RWPE1 (cell line): ENCODE data around the gene NXPE2.

Source experiments
- CTCF ChIA-PET: fragments of 350-600 bp; sonication (Branson Sonifier 250); formaldehyde crosslinking; extraction: SDS; loops from one replicate; lab custom pipeline; 2021; lab: Yijun Ruan, JAX
- POLR2A ChIA-PET: fragments of 400-600 bp; formaldehyde crosslinking; extraction: SDS; loops from one replicate; lab custom pipeline; 2020; ENCODE audit warnings: antibody characterized with exemption; ENCODE audit not compliant: low non-redundant PET; lab: Yijun Ruan, JAX
- DNase-seq: peaks from one replicate; pipeline ENCODE4 v3.0.0; 2012; ENCODE audit warnings: low spot score
- H3K27ac ChIP-seq: fragments of 450-650 bp; 2 replicates; pipeline ENCODE4 v1.5.1; 2017
- TF ChIP-seq, protein P1 (sequence below): fragments of 450-650 bp; conservative IDR thresholded peaks from 2 replicates; pipeline ENCODE4 v1.5.1; 2017; ENCODE audit warnings: low read depth, mild to moderate bottlenecking

NXPE2 gene

DNA sequence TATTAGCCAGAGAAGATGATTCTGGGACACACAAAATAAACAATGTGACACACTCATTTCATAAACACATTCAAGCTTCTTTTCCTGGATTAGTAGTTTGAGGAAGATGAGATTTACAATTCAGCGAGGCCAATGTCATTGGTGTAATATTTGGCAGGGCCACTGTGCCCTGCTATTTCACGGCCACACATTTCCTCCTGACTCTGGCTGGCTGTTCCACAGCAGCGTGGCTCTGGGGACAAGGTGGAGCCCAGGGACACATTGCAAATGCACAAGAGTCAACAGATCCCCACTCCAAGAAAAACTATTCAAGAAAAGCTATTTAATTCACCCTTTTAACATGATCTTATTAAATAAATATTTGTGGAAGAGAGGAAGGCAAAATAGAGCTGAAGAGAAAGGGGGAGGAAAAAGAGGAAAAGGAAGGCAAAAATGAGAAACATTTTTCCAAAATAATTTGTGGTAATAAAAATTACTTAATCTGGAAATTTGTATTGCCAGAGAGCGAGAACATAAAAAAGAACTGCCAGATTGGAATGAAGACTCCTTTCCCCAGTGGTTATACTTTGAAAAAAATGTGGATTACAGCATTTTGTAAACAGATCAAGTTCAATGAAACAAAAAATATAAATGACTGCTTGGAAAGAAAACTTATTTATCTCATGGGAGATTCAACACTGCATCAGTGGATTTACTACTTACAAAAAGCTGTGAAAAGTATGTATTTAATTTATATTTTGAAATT lies 27.1 kb downstream of the NXPE2 start:
- ChIA-PET POLR2A (no interaction called here), CTCF (interaction anchor here (0.7 kb wide), 1 partner anchor 984 kb away, joined by 3 read pairs; no protein-coding TSS in a partner anchor)
- TF ChIP-seq, protein P1, sequence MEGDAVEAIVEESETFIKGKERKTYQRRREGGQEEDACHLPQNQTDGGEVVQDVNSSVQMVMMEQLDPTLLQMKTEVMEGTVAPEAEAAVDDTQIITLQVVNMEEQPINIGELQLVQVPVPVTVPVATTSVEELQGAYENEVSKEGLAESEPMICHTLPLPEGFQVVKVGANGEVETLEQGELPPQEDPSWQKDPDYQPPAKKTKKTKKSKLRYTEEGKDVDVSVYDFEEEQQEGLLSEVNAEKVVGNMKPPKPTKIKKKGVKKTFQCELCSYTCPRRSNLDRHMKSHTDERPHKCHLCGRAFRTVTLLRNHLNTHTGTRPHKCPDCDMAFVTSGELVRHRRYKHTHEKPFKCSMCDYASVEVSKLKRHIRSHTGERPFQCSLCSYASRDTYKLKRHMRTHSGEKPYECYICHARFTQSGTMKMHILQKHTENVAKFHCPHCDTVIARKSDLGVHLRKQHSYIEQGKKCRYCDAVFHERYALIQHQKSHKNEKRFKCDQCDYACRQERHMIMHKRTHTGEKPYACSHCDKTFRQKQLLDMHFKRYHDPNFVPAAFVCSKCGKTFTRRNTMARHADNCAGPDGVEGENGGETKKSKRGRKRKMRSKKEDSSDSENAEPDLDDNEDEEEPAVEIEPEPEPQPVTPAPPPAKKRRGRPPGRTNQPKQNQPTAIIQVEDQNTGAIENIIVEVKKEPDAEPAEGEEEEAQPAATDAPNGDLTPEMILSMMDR = no peak

DNA sequence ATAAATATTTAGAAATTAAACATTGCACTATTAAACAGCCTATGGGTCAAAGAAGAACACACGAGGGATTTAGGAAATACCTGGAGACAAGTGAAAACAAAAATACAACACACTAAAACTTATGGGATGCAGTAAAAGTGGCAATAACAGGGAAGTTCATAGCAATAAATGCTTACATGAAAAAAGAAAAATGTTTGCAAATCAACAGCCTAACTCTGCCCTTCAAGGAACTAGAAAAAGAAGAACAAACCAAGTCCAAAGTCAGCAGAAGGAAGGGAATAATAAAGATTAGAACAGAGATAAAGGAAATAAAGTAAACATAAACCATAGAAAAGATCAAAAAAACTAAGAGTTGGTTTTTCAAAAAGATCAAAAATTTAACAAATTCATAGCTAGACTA lies 31.6 kb downstream of the NXPE2 start:
- ChIA-PET POLR2A (no interaction called here), CTCF (no interaction called here)
- TF ChIP-seq, protein P1 = no peak
- DNase-seq = no peak
- H3K27ac ChIP-seq = no peak overlapping the region

More for the DNA sequence above, 27.1 kb downstream of the NXPE2 start:
- no peak overlapping the region for H3K27ac ChIP-seq
- no peak for DNase-seq

DNA sequence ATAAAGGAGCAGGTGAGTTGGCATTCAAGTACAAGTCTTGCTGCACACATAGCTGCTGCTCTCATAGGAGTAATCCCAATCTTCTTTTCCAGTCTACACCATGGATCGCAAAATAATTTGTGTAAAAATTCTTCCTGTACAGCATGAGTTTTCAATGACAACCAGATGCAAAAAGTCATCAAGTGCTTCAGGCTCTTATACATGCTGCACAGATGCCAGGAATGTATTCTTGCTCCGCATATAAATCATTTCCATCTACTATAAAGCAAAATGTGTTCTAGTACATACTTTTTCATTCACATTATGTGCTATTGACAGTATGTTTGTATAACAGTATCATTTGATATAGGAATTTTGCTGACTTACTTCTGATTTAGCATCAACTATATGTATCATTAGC lies 35.4 kb downstream of the NXPE2 start:
- TF ChIP-seq, protein P1 = no peak
- CTCF ChIA-PET = no interaction called here
- POLR2A ChIA-PET = no interaction called here
- no peak overlapping the region for H3K27ac ChIP-seq
- no peak for DNase-seq

DNA sequence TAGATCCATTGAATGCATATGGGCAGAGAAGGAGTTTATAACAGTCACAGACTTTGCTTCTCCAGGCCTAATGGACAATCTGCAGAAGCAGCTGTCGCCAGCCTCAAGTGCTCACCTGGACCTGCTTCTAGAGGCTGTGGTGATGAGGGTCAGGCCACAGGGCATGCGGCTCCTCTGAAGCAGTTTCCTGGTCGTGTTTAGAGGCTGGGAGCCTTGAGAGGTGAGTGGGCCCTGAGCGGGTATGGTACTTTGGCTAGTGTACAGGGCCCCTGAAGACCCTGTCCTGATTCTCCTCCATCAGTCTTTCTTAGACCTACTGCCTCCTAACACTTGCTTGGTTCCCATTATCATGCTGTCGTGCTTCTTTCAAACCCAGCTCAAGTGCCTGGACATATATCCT lies 41.2 kb downstream of the NXPE2 start:
- ChIA-PET POLR2A (no interaction called here), CTCF (no interaction called here)
- no peak for DNase-seq
- TF ChIP-seq, protein P1 = no peak
- no peak overlapping the region for H3K27ac ChIP-seq

DNA sequence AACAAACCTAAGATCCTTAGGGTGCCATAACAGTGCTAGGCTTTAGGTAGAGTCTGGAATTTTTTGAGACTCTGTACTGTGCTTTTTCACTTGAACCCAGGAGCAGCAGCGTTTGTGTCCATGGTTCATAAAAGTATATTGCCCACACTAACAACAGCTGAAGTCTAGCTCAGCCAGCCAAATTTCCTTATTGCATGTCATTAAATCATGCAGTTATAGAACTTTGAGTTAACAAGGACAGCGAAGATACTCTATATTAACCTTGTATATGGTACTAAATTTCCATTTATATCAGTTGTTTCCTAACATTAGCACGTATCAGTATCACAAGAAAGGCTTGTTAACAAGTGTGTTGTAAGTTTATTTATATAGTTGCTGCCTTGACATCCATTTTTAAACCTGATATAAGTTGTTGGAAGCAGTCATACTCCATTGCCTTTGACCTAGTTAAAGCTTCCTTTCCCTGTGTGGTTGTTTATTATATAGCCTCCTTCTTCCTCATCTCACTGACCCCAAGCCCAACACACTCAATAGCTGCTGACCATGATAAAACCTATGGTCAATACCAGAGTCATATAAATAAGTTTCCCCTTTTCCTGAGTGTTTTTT lies 46.7 kb downstream of the NXPE2 start:
- CTCF ChIA-PET = interaction anchor here (0.6 to 0.7 kb wide), 3 partner anchors 126 to 656 kb away, joined by 5 to 6 read pairs (median 5); partner anchors contain the start of gene REXO2
- TF ChIP-seq, protein P1 = no peak

DNA sequence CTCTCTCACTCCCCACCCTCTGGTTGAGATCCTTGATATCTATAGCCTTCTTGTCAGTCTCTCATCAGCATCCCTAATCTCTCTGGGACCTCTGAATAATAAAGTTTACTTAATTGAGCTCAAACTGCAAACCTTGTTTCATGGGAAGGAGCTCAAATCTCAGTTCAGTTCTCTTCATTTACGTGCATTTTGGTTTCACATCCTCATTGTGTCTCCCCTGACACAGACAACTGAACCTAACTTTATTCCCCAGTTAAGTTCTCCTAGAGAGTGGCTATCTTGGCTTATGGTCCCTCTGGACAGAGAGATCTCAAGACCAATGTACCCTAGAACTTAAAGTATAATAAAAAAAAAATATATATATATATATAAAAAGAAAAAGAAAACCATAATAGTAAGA lies 47.3 kb downstream of the NXPE2 start:
- POLR2A ChIA-PET = no interaction called here
- DNase-seq = no peak
- CTCF ChIA-PET = interaction anchor here (0.6 to 0.7 kb wide), 2 partner anchors 287 to 655 kb away, joined by 5 to 6 read pairs; partner anchors contain the start of gene REXO2
- H3K27ac ChIP-seq = no peak overlapping the region
- TF ChIP-seq, protein P1 = no peak

More for the DNA sequence above, 46.7 kb downstream of the NXPE2 start:
- H3K27ac ChIP-seq = no peak overlapping the region
- no peak for DNase-seq
- POLR2A ChIA-PET = no interaction called here
